DMS 273 (cell line): Measurements from ENCODE around the gene CHD6.

Experiments
- DNase-seq: peaks from one replicate; lab custom pipeline; 2025; ENCODE audit not compliant: unreplicated experiment; lab: John Stamatoyannopoulos, UW

CHD6 gene

GRCh38 chr20:41587523-41587922 is 30.7 kb downstream of the CHD6 start:
- DNase-seq, result no peak

- DNase-seq, result no peak
Measured at GRCh38 chr20:41586772-41587171, 31.4 kb downstream of the CHD6 start.

- no peak for DNase-seq
Measured at GRCh38 chr20:41580350-41580749, 37.8 kb downstream of the CHD6 start.

GRCh38 chr20:41577129-41578009 is 40.8 kb downstream of the CHD6 start:
- DNase-seq, result no peak

GRCh38 chr20:41575412-41575811 is 42.8 kb downstream of the CHD6 start:
- DNase-seq, result no peak

GRCh38 chr20:41574802-41575389 is 43.3 kb downstream of the CHD6 start:
- DNase-seq, result no peak

- no peak for DNase-seq
Measured at GRCh38 chr20:41573955-41574354, 44.2 kb downstream of the CHD6 start.

- peak; percentile 16 for DNase-seq
Measured at GRCh38 chr20:41572010-41572572, 46.1 kb downstream of the CHD6 start.

- DNase-seq, result no peak
Measured at GRCh38 chr20:41571006-41571405, 47.2 kb downstream of the CHD6 start.

- DNase-seq, result no peak
Measured at GRCh38 chr20:41570557-41570956, 47.6 kb downstream of the CHD6 start.

- no peak for DNase-seq
Measured at GRCh38 chr20:41567615-41568014, 50.6 kb downstream of the CHD6 start.

- DNase-seq, result no peak
Measured at GRCh38 chr20:41566896-41567527, 51.2 kb downstream of the CHD6 start.

GRCh38 chr20:41563087-41563486 is 55.1 kb downstream of the CHD6 start:
- no peak for DNase-seq

GRCh38 chr20:41560970-41561369 is 57.2 kb downstream of the CHD6 start:
- DNase-seq, result no peak

GRCh38 chr20:41559658-41560057 is 58.5 kb downstream of the CHD6 start:
- DNase-seq, result no peak

- no peak for DNase-seq
Measured at GRCh38 chr20:41553142-41553879, 64.9 kb downstream of the CHD6 start.

GRCh38 chr20:41552295-41553068 is 65.7 kb downstream of the CHD6 start:
- DNase-seq, result no peak

GRCh38 chr20:41551011-41551705 is 67.0 kb downstream of the CHD6 start:
- DNase-seq, result no peak

GRCh38 chr20:41547221-41547620 is 71.0 kb downstream of the CHD6 start:
- DNase-seq, result no peak

GRCh38 chr20:41546535-41546934 is 71.6 kb downstream of the CHD6 start:
- DNase-seq, result no peak
